ENCODE results near the gene AXIN1. TPM values are rescaled to one million over a fixed set of nuclear protein-coding genes. Genes with fewer than 3 reads are reported as not detected.

Gene AXIN1
- total and polyA plus RNA-seq, 9 of the 15 experiments (the other 6 are each of a cell fraction or from before 2014, with no cell fraction given) = 0.42 to 58.0 (median 25.9) TPM

GRCh38 chr16:243348-243747 lies 109.2 kb downstream of the AXIN1 start:
- BruUV-seq (replicated peaks) = no TSS peak
- H4K20me1 ChIP-seq (replicated peaks; ENCODE audit: control insufficient read depth, insufficient read depth, low read length) = no peaks in the 10 kb centered on the region
- no peak overlapping the region for H2AFZ ChIP-seq (ENCODE audit: low read depth, low read length)
- H3K27me3 ChIP-seq (ENCODE audit: control insufficient read depth in 2 of 2, insufficient read depth in 2 of 2, low read length in 2 of 2) = no peaks in the 10 kb centered on the region
- no peaks in the 10 kb centered on the region for H3K9me3 ChIP-seq (replicated peaks; ENCODE audit: control insufficient read depth, insufficient read depth, low read depth, low read length)
- intact Hi-C loops (cut with micrococcal nuclease) = no loop called here
- CTCF ChIA-PET (ENCODE audit: low intra/inter-chr PET ratio) = no interaction called here
- no peaks in the 10 kb centered on the region for H3K36me3 ChIP-seq (ENCODE audit: control insufficient read depth, insufficient read depth, low read length)
- peaks cover 33% of the 10 kb centered on the region for H3K79me2 ChIP-seq (ENCODE audit: control insufficient read depth, insufficient read depth, low read length)
- no peak overlapping the region for H3K4me3 ChIP-seq
- in situ Hi-C loops (cut with MboI) = no loop called here
- ATAC-seq (no peak), DNase-seq (ENCODE audit: extremely low read depth in 1 of 4, low spot score in 3 of 4) (peak in 1 of 4 experiments; percentile 2), FAIRE-seq (no peak)
- no peaks in the 10 kb centered on the region for H3K9me1 ChIP-seq (ENCODE audit: control insufficient read depth, insufficient read depth, low read length)
- WGBS (ENCODE audit: insufficient coverage, low coverage, missing lambda C conversion rate) = 66% methylated on average over 4 of the region's 4 CpGs
- H3K4me1 ChIP-seq (replicated peaks in 1 of 2; ENCODE audit: control insufficient read depth in 2 of 2, insufficient read depth in 2 of 2, low read length in 2 of 2) = peaks cover 22 to 30% of the 10 kb centered on the region in 2 experiments
- H3K4me2 ChIP-seq (ENCODE audit: insufficient read depth, low read length) = no peak overlapping the region
- POLR2A ChIA-PET = interaction anchor here (0.6 to 3.7 kb wide), 3 partner anchors 11 to 21 kb away, joined by 3 to 14 read pairs (median 3); partner anchors contain the start of gene LUC7L
- peak overlapping the region in 1 of 2 experiments; percentile 19; a peak in 1 of 4 replicates for H3K9ac ChIP-seq (ENCODE audit: insufficient read depth in 1 of 2, low read depth in 2 of 2, low read length in 2 of 2)
- 0 out of 3 replicates have a peak overlapping the region, but pooled peaks have one; percentile 16 for H3K27ac ChIP-seq (ENCODE audit: extremely low read depth, low read depth, low read length)
- TF ChIP-seq, protein P1, sequence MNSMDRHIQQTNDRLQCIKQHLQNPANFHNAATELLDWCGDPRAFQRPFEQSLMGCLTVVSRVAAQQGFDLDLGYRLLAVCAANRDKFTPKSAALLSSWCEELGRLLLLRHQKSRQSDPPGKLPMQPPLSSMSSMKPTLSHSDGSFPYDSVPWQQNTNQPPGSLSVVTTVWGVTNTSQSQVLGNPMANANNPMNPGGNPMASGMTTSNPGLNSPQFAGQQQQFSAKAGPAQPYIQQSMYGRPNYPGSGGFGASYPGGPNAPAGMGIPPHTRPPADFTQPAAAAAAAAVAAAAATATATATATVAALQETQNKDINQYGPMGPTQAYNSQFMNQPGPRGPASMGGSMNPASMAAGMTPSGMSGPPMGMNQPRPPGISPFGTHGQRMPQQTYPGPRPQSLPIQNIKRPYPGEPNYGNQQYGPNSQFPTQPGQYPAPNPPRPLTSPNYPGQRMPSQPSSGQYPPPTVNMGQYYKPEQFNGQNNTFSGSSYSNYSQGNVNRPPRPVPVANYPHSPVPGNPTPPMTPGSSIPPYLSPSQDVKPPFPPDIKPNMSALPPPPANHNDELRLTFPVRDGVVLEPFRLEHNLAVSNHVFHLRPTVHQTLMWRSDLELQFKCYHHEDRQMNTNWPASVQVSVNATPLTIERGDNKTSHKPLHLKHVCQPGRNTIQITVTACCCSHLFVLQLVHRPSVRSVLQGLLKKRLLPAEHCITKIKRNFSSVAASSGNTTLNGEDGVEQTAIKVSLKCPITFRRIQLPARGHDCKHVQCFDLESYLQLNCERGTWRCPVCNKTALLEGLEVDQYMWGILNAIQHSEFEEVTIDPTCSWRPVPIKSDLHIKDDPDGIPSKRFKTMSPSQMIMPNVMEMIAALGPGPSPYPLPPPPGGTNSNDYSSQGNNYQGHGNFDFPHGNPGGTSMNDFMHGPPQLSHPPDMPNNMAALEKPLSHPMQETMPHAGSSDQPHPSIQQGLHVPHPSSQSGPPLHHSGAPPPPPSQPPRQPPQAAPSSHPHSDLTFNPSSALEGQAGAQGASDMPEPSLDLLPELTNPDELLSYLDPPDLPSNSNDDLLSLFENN (IDR thresholded peaks at IDR 0.05; ENCODE audit: low read depth in 2 of 2, low read length in 2 of 2) = no peak
- TF ChIP-seq BCLAF1 (IDR thresholded peaks at IDR 0.05; ENCODE audit: borderline replicate concordance in 1 of 2, control insufficient read depth in 1 of 2, low read depth in 2 of 2, low read length in 1 of 2) (no peak), BMI1 (IDR thresholded peaks at IDR 0.05; ENCODE audit: low read length) (no peak), BHLHE40 (IDR thresholded peaks at IDR 0.05; ENCODE audit: low read length) (no peak), AFF1 (IDR thresholded peaks at IDR 0.05; ENCODE audit: low read depth in 1 of 2, partially characterized antibody in 2 of 2) (no peak), FOS (IDR thresholded peaks at IDR 0.05; ENCODE audit: extremely low read depth, insufficient read length) (no peak), ZZZ3 (IDR thresholded peaks at IDR 0.05) (no peak), HDAC8 (tag; IDR thresholded peaks at IDR 0.05) (no peak)
- TF ChIP-seq, protein P2, sequence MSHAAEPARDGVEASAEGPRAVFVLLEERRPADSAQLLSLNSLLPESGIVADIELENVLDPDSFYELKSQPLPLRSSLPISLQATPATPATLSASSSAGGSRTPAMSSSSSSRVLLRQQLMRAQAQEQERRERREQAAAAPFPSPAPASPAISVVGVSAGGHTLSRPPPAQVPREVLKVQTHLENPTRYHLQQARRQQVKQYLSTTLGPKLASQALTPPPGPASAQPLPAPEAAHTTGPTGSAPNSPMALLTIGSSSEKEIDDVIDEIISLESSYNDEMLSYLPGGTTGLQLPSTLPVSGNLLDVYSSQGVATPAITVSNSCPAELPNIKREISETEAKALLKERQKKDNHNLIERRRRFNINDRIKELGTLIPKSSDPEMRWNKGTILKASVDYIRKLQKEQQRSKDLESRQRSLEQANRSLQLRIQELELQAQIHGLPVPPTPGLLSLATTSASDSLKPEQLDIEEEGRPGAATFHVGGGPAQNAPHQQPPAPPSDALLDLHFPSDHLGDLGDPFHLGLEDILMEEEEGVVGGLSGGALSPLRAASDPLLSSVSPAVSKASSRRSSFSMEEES (CRISPR knock-in tag; IDR thresholded peaks at IDR 0.05) = no peak

Measured in K562 (cell line).